Measurements from ENCODE around the gene CYYR1.

CYYR1 gene

DNA sequence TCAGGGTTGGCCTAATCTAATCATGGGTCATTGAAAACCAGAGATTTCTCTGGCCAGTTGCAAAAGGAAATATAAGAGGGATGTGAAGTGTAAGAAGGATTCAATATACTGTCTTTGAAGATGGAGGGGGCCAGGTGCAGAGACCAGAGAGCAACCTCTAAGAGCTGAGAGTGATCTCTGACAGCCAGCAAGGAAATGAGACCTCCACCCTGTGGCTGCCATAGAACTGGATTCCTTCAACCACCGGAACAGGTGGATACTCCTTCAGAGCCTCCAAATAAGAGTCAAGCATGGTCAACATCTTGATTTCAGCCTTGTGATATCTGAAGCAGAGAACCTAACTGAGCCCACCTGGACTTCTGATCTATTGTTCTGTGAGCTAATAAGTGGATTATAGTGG is 128.4 kb downstream of the CYYR1 start:
- DNase-seq (ENCODE audit: low read depth) = no peak
- no peak overlapping the region for H3K4me3 ChIP-seq (ENCODE audit: control insufficient read depth, low read depth, low read length)
- TF ChIP-seq, protein P1, sequence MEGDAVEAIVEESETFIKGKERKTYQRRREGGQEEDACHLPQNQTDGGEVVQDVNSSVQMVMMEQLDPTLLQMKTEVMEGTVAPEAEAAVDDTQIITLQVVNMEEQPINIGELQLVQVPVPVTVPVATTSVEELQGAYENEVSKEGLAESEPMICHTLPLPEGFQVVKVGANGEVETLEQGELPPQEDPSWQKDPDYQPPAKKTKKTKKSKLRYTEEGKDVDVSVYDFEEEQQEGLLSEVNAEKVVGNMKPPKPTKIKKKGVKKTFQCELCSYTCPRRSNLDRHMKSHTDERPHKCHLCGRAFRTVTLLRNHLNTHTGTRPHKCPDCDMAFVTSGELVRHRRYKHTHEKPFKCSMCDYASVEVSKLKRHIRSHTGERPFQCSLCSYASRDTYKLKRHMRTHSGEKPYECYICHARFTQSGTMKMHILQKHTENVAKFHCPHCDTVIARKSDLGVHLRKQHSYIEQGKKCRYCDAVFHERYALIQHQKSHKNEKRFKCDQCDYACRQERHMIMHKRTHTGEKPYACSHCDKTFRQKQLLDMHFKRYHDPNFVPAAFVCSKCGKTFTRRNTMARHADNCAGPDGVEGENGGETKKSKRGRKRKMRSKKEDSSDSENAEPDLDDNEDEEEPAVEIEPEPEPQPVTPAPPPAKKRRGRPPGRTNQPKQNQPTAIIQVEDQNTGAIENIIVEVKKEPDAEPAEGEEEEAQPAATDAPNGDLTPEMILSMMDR (conservative IDR thresholded peaks at IDR 0.05; ENCODE audit: control insufficient read depth, insufficient read depth, low read depth, low read length) = no peak

DNA sequence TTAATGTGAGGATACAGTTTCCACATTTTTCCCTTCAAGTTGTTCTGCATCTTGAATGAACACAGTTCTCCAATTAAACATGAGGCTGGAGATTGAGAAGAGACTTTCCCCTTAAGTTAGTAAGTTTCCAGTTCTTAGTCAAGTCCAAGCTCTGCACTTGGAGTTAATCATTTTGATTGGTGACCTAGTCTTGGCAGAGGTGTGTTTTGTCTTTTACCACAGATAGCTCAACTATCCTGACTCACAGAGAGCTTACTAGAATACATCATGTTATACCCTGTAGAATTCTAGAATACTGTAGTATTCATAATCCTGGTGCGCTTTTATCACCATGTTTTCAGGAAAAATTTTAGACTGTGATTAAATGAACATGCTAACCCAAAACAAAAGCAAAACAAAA is 129.2 kb downstream of the CYYR1 start:
- peak; percentile 54 for DNase-seq (ENCODE audit: low read depth)
- TF ChIP-seq, protein P1 (conservative IDR thresholded peaks at IDR 0.05; ENCODE audit: control insufficient read depth, insufficient read depth, low read depth, low read length) = no peak
- H3K4me3 ChIP-seq (ENCODE audit: control insufficient read depth, low read depth, low read length) = no peak overlapping the region

DNA sequence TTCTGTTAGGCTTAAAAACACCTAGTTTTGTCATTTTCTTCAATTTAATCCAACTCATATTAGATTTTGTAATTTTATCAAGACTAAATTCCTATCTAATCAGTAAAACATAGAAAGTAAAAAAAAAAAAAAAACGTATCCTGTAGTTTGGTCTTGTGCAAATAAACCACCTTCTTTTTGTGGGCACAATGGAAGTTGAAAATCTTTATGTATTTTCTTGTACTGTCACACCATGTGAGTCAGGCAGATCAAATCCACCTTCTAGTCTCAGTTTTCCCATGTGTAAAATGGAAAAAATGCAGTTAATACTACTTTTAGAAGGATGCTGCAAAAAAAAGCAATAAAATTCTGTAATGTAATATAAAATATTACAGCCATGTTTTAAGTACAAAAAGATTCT is 129.8 kb downstream of the CYYR1 start:
- DNase-seq (ENCODE audit: low read depth) = no peak
- no peak overlapping the region for H3K4me3 ChIP-seq (ENCODE audit: control insufficient read depth, low read depth, low read length)
- TF ChIP-seq, protein P1 (conservative IDR thresholded peaks at IDR 0.05; ENCODE audit: control insufficient read depth, insufficient read depth, low read depth, low read length) = no peak

DNA sequence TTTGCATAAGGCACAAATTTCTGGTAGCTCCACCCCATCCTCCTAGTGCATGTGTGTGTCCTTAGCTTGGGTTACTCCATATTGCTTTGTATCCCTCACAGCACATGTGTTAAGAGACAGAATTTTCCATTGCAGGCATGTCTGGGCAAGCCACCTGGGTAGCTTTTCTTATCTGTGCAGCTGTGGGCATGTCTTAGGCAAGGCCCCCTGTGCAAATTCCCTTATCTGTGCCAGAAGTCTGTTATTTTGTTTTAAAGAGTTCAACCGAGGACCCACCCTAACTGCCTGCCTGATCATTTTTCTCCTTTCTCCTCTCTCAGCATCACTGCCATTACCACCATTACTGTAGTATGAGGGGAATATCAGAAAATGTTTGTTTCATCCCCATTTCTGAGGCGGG is 131.9 kb downstream of the CYYR1 start:
- no peak overlapping the region for H3K4me3 ChIP-seq (ENCODE audit: control insufficient read depth, low read depth, low read length)
- DNase-seq (ENCODE audit: low read depth) = no peak
- TF ChIP-seq, protein P1 (conservative IDR thresholded peaks at IDR 0.05; ENCODE audit: control insufficient read depth, insufficient read depth, low read depth, low read length) = no peak

DNA sequence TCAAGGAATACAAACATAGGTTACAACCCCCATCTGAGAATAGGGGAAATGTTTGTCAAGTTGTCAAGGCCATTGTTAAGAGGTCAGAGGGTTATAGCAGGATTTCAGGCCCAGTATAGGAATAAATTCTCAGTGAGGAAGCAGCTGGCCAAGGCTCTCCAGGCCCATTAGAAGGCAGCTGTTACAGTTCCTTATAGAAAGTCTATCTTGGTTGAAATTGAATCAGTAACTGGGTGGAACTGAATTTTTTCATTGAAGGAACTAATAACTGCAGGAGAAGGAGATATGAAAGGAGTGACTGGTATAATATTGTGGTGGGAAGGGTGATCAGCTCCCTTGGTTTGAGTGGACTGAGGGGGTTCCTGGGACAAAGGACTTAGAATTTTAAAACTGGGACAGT is 134.1 kb downstream of the CYYR1 start:
- H3K4me3 ChIP-seq (ENCODE audit: control insufficient read depth, low read depth, low read length) = no peak overlapping the region
- TF ChIP-seq, protein P1 (conservative IDR thresholded peaks at IDR 0.05; ENCODE audit: control insufficient read depth, insufficient read depth, low read depth, low read length) = no peak
- no peak for DNase-seq (ENCODE audit: low read depth)

DNA sequence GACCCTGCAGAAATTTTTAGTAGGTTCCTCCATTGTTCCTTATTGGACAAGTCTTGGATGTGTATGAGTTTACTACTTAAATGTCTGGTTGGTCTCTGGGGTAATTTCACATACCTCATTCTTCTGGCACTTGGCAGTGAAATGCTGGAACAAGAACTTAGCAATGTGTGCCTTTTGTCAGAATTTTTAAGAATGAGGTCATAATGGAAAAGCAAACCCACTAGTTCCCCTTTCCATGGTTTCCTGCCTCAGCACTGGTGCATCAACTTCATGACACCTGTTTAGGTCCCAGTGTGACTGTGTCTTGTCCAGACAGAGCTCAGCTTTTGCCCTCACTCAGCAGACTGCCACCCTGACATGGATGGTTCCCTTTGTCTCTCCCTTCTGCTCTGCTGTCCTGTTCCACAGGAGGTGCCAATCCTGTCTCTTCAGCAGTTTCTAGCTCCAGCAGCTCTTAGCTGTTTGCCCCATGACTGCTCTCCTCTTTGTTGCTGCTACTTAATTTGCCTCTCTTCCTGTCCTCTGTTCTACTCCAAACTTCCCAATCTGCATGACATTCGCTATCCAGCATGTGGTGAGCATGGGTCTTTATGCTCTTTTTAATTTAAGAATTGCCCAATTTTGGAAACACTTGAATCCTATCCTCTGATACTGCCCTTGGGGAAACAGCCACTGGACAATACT is 135.6 kb downstream of the CYYR1 start:
- TF ChIP-seq, protein P1 (conservative IDR thresholded peaks at IDR 0.05; ENCODE audit: control insufficient read depth, insufficient read depth, low read depth, low read length) = no peak
- no peak overlapping the region for H3K4me3 ChIP-seq (ENCODE audit: control insufficient read depth, low read depth, low read length)
- DNase-seq (ENCODE audit: low read depth) = peak; percentile 18

DNA sequence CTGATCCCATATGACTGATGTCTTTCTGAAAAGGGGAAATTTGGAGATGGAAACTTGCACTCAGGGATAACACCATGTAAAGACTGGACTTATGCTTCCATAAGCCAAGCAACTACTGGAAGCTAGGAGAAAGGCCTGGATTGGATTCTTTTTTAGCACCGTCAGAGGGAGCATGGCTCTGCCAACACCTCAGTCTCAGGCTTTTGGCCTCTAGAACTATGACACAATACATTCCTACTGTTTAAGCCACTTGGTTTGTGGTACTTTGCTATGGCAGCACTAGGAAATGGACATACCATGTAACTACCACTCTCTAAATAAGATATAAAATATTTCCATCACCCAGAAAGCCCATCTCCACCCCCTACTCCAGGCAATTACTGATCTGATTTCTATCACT is 139.7 kb downstream of the CYYR1 start:
- no peak for DNase-seq (ENCODE audit: low read depth)
- no peak overlapping the region for H3K4me3 ChIP-seq (ENCODE audit: control insufficient read depth, low read depth, low read length)
- TF ChIP-seq, protein P1 (conservative IDR thresholded peaks at IDR 0.05; ENCODE audit: control insufficient read depth, insufficient read depth, low read depth, low read length) = no peak
